SJCRH30 (cell line): ENCODE data around the gene RGL2. TPM values are rescaled to one million over a fixed set of nuclear protein-coding genes. Genes with fewer than 3 reads are reported as not detected.
A peak's percentile ranks its signal among the peaks of the same experiment; 100 is the strongest.

Experiments used
- DNase-seq, 2 experiments: peaks; one replicate each; pipeline ENCODE4 v3.0.0-alpha.2; 2015 to 2020
- H3K27ac ChIP-seq: fragments of 250-450 bp; sonication (Bioruptor Pico); 2 replicates; pipeline ENCODE4 v1.5.1; 2020; ENCODE audit warnings: mild to moderate bottlenecking, moderate library complexity
- H3K27me3 ChIP-seq: fragments of 250-450 bp; sonication (Bioruptor Pico); 2 replicates; pipeline ENCODE4 v1.5.1; 2020; ENCODE audit warnings: mild to moderate bottlenecking, moderate library complexity
- H3K36me3 ChIP-seq: fragments of 250-450 bp; sonication (Bioruptor Pico); 2 replicates; pipeline ENCODE4 v1.5.1; 2020; ENCODE audit warnings: mild to moderate bottlenecking, moderate library complexity
- H3K4me1 ChIP-seq: fragments of 250-450 bp; sonication (Bioruptor Pico); 2 replicates; pipeline ENCODE4 v1.5.1; 2020; ENCODE audit warnings: mild to moderate bottlenecking, moderate library complexity
- H3K4me3 ChIP-seq: fragments of 250-450 bp; sonication (Bioruptor Pico); 2 replicates; pipeline ENCODE4 v1.5.1; 2020; ENCODE audit warnings: mild to moderate bottlenecking, moderate library complexity
- H3K9me3 ChIP-seq: fragments of 250-450 bp; sonication (Bioruptor Pico); replicated peaks from 2 replicates; pipeline ENCODE4 v1.5.1; 2020; ENCODE audit warnings: mild to moderate bottlenecking, moderate library complexity
- total RNA-seq: library from RNA; depleted of rRNA; stranded (reverse); fragments of >200 nt; shearing (Covaris generic); gene quantifications from 2 replicates; pipeline ENCODE4 v1.2.3, GENCODE V29; 2014

The RGL2 gene
- total RNA-seq, 1 experiment from 2014 or later = 20.9 TPM

GRCh38 chr6:33312361-33313104 is 13.8 kb upstream of the RGL2 start:
- Histone ChIP-seq H3K27me3 (no peaks in the 10 kb centered on the region), H3K9me3 (no peaks in the 10 kb centered on the region), H3K36me3 (no peaks in the 10 kb centered on the region), H3K27ac (no peak overlapping the region), H3K4me1 (peaks cover 3% of the 10 kb centered on the region; the same call in 1 of the 2 replicates), H3K4me3 (peak overlapping the region; percentile 74)
- DNase-seq = peak; percentile 31 to 49

GRCh38 chr6:33306356-33306755 is 7.6 kb upstream of the RGL2 start:
- DNase-seq = no peak

GRCh38 chr6:33305052-33305451 is 6.3 kb upstream of the RGL2 start:
- H3K9me3 ChIP-seq = no peaks in the 10 kb centered on the region
- H3K36me3 ChIP-seq = no peaks in the 10 kb centered on the region
- H3K27ac ChIP-seq = no peak overlapping the region
- no peak for DNase-seq
- no peak overlapping the region for H3K4me3 ChIP-seq
- H3K4me1 ChIP-seq = no peaks in the 10 kb centered on the region
- H3K27me3 ChIP-seq = no peaks in the 10 kb centered on the region

More at GRCh38 chr6:33306356-33306755, 7.6 kb upstream of the RGL2 start:
- H3K4me1 ChIP-seq = no peaks in the 10 kb centered on the region
- no peaks in the 10 kb centered on the region for H3K36me3 ChIP-seq
- no peak overlapping the region for H3K4me3 ChIP-seq
- no peaks in the 10 kb centered on the region for H3K27me3 ChIP-seq
- H3K27ac ChIP-seq = no peak overlapping the region
- H3K9me3 ChIP-seq = no peaks in the 10 kb centered on the region

DNA sequence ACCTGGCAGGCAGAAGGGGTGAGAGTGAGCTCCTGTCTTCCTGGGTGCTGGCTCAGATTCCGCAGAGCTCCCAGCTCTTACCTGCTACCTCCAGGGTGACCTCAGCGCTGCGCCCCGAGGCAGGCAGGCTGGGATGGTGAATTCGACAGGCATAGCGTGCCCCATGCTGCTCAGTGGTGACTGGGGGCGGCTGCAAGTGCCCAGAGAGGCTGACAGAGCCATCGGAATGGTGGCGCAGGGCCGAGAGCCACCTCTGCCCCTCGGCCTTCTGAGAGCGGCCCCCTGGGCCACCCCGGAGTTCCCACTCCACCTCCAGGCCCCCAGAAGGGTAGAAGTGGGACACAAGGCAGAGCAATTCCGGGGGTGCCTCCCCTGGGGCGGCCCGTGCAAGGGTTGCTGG is 5.5 kb upstream of the RGL2 start:
- Histone ChIP-seq H3K27ac (no peak overlapping the region), H3K27me3 (no peaks in the 10 kb centered on the region), H3K36me3 (no peaks in the 10 kb centered on the region), H3K4me3 (no peak overlapping the region), H3K4me1 (no peaks in the 10 kb centered on the region), H3K9me3 (no peaks in the 10 kb centered on the region)
- DNase-seq = no peak

GRCh38 chr6:33301877-33302276 is 3.1 kb upstream of the RGL2 start:
- Histone ChIP-seq H3K27ac (no peak overlapping the region), H3K9me3 (no peaks in the 10 kb centered on the region), H3K27me3 (no peaks in the 10 kb centered on the region), H3K4me3 (no peak overlapping the region), H3K4me1 (no peaks in the 10 kb centered on the region), H3K36me3 (no peaks in the 10 kb centered on the region)
- DNase-seq = no peak

- no peaks in the 10 kb centered on the region for H3K9me3 ChIP-seq
- H3K36me3 ChIP-seq = no peaks in the 10 kb centered on the region
- H3K4me3 ChIP-seq = peak overlapping the region; percentile 68
- DNase-seq = peak; percentile 93 to 95
- H3K27ac ChIP-seq = peak overlapping the region; percentile 65
- H3K4me1 ChIP-seq = no peaks in the 10 kb centered on the region
- no peaks in the 10 kb centered on the region for H3K27me3 ChIP-seq
These were observed 649 bp upstream of the RGL2 start for GRCh38 chr6:33299237-33299944.

DNA sequence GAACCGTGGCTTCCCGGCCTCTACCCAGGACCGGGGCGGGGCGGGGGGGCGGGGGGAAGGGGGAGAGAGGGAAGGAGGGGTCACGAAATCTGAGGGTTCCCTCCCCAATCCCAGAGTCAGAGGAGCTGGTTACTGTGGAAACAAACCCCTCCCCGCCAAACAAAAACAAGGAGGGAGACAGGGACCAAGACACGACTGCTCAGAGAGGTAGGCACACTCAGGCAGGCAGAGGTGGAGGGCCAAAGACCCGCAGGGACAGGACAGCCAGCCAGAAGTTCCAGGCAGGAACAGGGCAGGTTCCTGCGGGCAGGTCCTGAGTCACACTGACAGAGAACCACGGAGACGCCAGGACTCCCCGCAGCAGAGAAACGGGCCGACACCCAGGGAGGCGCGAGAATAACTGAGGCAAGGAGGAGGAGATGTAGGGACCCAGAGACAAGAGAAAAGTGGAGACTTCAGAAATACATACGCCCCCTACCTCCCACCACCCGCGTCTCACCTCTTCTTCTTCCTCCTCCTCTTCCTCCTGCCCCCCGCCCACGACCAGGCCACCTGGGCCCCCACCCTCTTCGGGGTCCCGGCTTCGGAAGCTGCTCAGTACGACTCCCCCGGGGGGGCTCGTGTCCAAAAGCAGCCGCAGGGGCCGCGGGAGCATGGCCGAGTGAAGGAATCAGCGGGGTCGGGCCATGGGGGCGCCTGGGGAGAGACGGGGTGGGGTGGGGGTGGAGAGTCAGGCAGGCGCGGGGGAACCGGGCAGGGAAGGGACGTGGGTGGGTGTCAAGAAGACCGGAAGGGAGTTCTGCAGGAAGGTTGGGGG is 578 bp downstream of the RGL2 start:
- no peaks in the 10 kb centered on the region for H3K27me3 ChIP-seq
- H3K4me1 ChIP-seq = no peaks in the 10 kb centered on the region
- peak; percentile 78 to 84 for DNase-seq
- peak overlapping the region; percentile 68 for H3K4me3 ChIP-seq
- no peak overlapping the region; the same call in 1 of the 2 replicates for H3K27ac ChIP-seq
- H3K36me3 ChIP-seq = no peaks in the 10 kb centered on the region
- H3K9me3 ChIP-seq = no peaks in the 10 kb centered on the region

DNA sequence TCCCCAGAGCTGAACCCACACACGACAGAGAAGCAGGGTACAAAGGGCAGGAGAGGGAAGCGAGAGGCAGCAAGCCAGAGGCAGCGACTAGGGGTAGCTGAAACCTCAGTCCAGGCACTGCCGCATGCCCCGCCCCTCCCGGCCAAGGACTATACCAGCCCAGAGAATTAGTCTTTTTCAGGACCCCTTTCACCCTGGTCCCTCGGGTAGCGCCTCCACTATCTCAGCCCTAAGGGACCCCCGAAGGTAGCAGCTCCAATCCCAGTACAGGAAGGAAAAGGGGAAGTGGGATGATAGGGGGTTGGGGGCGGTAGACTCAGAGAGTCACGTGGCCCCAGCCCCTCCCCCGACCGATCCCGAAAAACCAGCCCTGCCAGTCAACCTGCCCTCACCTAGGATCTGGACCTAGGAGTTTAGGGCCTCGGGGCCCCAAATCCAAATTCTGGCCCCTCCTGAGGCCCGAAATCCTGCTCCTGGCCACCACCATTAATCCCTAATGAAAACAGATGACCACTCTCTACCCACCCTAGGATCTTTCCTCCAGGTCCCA is 1.3 kb downstream of the RGL2 start:
- no peaks in the 10 kb centered on the region for H3K36me3 ChIP-seq
- peak overlapping the region; percentile 68 for H3K4me3 ChIP-seq
- H3K9me3 ChIP-seq = no peaks in the 10 kb centered on the region
- peak in 1 of 2 experiments; percentile 48 for DNase-seq
- H3K27ac ChIP-seq = no peak overlapping the region
- H3K4me1 ChIP-seq = no peaks in the 10 kb centered on the region
- H3K27me3 ChIP-seq = no peaks in the 10 kb centered on the region

DNA sequence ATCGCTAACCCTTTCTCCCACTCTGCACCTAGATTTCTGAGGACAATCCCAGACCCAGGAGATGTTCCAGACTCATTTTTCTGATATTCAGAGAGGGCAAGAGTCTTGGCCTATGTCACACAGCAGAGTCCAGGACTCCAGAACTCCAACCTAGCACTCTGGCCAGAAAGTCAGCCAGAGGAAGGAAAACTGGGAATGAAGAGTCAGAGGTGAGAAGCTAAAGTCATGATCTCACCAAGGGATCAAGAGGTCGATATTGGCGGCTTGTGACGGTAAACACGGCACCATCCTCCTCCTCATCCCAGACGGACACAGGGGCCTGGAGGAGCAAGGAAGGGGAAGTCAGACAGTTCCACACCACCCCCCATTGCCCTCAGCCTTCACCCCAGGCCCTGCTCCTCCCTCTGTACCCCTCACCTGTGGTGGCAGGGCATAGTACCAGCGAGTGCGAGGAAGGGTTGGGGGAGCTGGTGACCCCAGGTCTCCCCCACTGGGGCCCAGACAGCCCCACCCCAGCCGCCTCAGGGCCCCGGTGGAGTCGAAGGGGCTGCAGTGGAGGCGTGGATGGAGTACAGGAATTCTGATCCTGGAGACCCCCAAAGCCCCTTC is 1.8 kb downstream of the RGL2 start:
- Histone ChIP-seq H3K4me1 (no peaks in the 10 kb centered on the region), H3K27ac (no peak overlapping the region), H3K27me3 (no peaks in the 10 kb centered on the region), H3K9me3 (no peaks in the 10 kb centered on the region), H3K36me3 (no peaks in the 10 kb centered on the region; the same call in 1 of the 2 replicates), H3K4me3 (peak overlapping the region; percentile 68)
- DNase-seq = no peak

GRCh38 chr6:33295621-33296369 is 2.9 kb downstream of the RGL2 start:
- DNase-seq = no peak

DNA sequence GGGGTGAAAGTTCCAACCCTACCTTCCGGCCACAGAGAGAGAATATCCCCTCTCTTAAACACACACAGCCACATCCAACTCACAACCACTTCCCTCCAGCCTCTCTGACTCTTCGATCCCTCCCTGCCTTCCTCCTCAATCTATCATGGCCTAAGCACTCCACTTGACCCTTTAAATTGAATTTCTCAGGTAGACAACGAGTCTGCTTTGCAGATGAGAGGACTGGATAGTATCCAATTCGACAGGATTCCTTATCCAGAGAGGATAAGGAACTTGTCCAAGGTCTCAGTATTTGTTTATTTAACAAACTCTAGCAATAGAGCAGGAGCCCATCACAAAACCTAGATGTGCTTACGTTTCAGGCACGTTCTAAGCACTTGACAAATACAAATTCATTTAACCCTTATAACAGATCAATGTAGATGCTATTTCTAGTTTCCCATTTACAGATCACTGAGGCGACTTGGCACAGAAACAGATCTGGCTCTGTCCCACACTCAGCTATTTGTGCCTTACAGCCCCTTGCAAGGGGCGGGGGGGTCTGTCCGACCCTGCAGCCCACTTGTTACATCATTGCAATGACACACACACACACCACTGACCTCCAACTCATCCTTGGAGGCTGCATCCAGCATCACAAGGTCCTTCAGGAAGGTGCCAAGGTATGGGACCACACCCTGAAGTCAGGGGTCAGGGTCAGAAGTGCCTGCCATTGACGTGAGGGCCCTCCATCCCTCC is 4.5 kb downstream of the RGL2 start:
- no peaks in the 10 kb centered on the region for H3K27me3 ChIP-seq
- no peaks in the 10 kb centered on the region for H3K9me3 ChIP-seq
- no peak overlapping the region for H3K27ac ChIP-seq
- 0 out of 2 replicates have a peak, but pooled peaks cover 3% of the 10 kb centered on the region for H3K4me1 ChIP-seq
- H3K4me3 ChIP-seq = no peak overlapping the region
- peaks cover 5% of the 10 kb centered on the region for H3K36me3 ChIP-seq
- no peak for DNase-seq

More at GRCh38 chr6:33295621-33296369, 2.9 kb downstream of the RGL2 start:
- H3K27me3 ChIP-seq = no peaks in the 10 kb centered on the region
- H3K36me3 ChIP-seq = peaks cover 5% of the 10 kb centered on the region
- no peaks in the 10 kb centered on the region for H3K4me1 ChIP-seq
- H3K4me3 ChIP-seq = no peak overlapping the region
- H3K27ac ChIP-seq = no peak overlapping the region
- H3K9me3 ChIP-seq = no peaks in the 10 kb centered on the region

DNA sequence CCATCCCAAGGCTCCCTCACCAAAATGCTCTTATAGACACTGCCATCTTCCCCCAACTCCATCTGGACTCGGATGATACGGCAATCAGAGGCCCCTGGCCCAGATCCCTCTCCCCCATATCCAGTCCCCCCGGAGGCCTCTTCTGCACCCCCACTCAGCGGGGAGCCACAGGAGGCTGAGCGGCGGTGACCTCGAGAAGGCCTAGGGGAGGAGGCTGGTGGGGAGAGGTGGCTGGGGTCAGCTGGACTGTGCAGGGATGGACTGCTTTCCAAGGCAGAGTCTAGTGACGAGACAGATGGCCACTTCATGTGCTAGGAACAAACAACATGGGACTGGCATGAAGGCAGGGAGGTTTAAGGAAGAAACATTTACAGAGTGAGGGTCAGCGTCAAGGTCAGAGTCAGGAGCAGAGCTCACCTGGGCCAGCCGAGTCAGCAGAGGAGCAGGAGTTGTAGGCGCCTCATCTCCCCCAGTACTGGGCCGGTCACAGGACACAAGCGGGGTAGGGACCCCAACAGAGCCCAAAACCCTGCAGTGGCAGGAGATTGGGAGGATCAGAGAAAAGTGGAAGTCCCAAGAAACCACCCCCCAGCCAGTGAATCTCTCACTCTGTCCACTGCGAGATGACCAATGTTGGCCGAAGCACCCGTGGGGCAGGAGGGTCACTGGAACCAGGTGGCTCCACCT is 5.6 kb downstream of the RGL2 start:
- Histone ChIP-seq H3K27me3 (no peaks in the 10 kb centered on the region), H3K4me3 (no peak overlapping the region), H3K4me1 (peaks cover 4% of the 10 kb centered on the region; the same call in 1 of the 2 replicates), H3K36me3 (peaks cover 7% of the 10 kb centered on the region), H3K27ac (no peak overlapping the region), H3K9me3 (no peaks in the 10 kb centered on the region)
- DNase-seq = no peak

- no peak for DNase-seq
- Histone ChIP-seq H3K9me3 (no peaks in the 10 kb centered on the region), H3K27ac (no peak overlapping the region), H3K36me3 (peaks cover 19% of the 10 kb centered on the region), H3K4me1 (peaks cover 7% of the 10 kb centered on the region; the same call in 1 of the 2 replicates), H3K27me3 (no peaks in the 10 kb centered on the region), H3K4me3 (peak overlapping the region; percentile 73)
These were observed 8.3 kb downstream of the RGL2 start for GRCh38 chr6:33290459-33290858.
